Pancreas (tissue), 10 donors: ENCODE results near the gene CRYAB. TPM values are rescaled to one million over a fixed set of nuclear protein-coding genes. Genes with fewer than 3 reads are reported as not detected.

Experiments
- ATAC-seq, 4 donors: fragments of 200-7000 bp; cut with Tn5 transposase; one replicate each; pipeline versions ENCODE4 v1.8.0 to v1.9.1; 2020; ENCODE audit warnings: mild to moderate bottlenecking in 4 of 4, moderate library complexity in 4 of 4
- DNase-seq, 6 donors: peaks; one replicate each; pipeline ENCODE4 v3.0.0-alpha.2; 2020
- FAIRE-seq: peaks from 2 replicates; lab custom pipeline; 2012; peaks lifted over from hg19 to GRCh38; lab: Jason Lieb, UNC
- H3K27ac ChIP-seq, 4 donors: fragments of 200-600 bp; sonication (generic); 1 replicate in 3 of 4; 2 replicates in 1 of 4; pipeline versions ENCODE4 v1.5.0 to v1.8.0; 2020
- H3K27me3 ChIP-seq, 4 donors: fragments of 200-600 bp; one replicate each; pipeline ENCODE4 v1.8.0; 2021
- H3K36me3 ChIP-seq, 3 donors: fragments of 200-600 bp; sonication (generic) in 1 of 3; one replicate each; pipeline versions ENCODE4 v1.5.0 to v1.8.0; 2020 to 2021
- H3K4me1 ChIP-seq, 3 donors: fragments of 200-600 bp; one replicate each; pipeline ENCODE4 v1.8.0; 2021
- H3K4me3 ChIP-seq, 4 donors: fragments of 200-600 bp; sonication (generic) in 2 of 4; one replicate each; pipeline versions ENCODE4 v1.5.0 to v1.8.0; 2020 to 2021
- H3K9me3 ChIP-seq, 4 donors: fragments of 200-600 bp; one replicate each; pipeline ENCODE4 v1.8.0; 2021
- CTCF ChIP-seq, 4 donors: fragments of 200-600 bp; sonication (generic) in 3 of 4; IDR thresholded peaks; one replicate each; pipeline versions ENCODE4 v1.5.0 to v1.8.0; 2021; ENCODE audit warnings: antibody characterized with exemption in 4 of 4
- WGBS, 2 donors: extraction: QIAGEN DNeasy Blood & Tissue Kit; methylation state at CpG; one replicate each; pipeline ENCODE4 v1.1.7; 2013; 5-methylcytosine and 5-hydroxymethylcytosine counted together
- intact Hi-C, 3 donors: fragments of 100-400 bp; cut with DNase I; formaldehyde crosslinking; loops; one replicate each; pipeline versions ENCODE4 v1.11.1 to v1.14.2; 2022
- polyA plus RNA-seq, 2 donors: library from polyadenylated mRNA; stranded (reverse); fragments of 200-250 nt; gene quantifications; one replicate each; pipeline ENCODE4 v1.2.3, GENCODE V29; 2013
- total RNA-seq, 6 donors: library from RNA; stranded (reverse); fragmentation: NEBNext Ultra II Directional in 4 of 6; extraction: Animal tissue kit (Norgen Biotek cat#: 25700) in 4 of 6; gene quantifications; one replicate each; pipeline versions ENCODE4 v1.2.1 to v1.2.4, GENCODE V29; 2021 to 2023
- donor health status: healthy with polysubstance abuse.
- donor health status: DM: no; HTN: no; CAD: no; lungs with moderate emphysema.
- donor health status: DM: no; HTN: no; CAD: no.
- donor health status: control.
- donor health status: control.
- donor health status: Bipolar disorder and iron deficiency.
- donor health status: DM: yes; HTN: yes; CAD: no.
- donor health status: DM: no; HTN: no; CAD: no.
- donor health status: DM: no; HTN: no; CAD: no.
- donor health status: DM: yes; HTN: yes; CAD: no.

The CRYAB gene
- total and polyA plus RNA-seq, 8 donors, result 7.2 to 81.8 (median 27.0) TPM

- TF ChIP-seq CTCF (IDR thresholded peaks at IDR 0.05), result no peak
- H3K4me3 ChIP-seq, result peak within 1 kb of the TSS; percentile 6 to 47 (median 29)
- H3K27me3 ChIP-seq, result no peaks in the 10 kb centered on the region
- H3K27ac ChIP-seq, result peak within 1 kb of the TSS; percentile 71 to 94 (median 88)
- no peaks in the 10 kb centered on the region for H3K9me3 ChIP-seq
- H3K4me1 ChIP-seq, result peaks cover 19 to 31% (median 26%) of the 10 kb centered on the region in 3 donors
- H3K36me3 ChIP-seq, result no peaks in the 10 kb centered on the region
- DNase-seq (peak; percentile 78 to 94 (median 92)), FAIRE-seq (no peak), ATAC-seq (peak; percentile 89 to 94 (median 92))
- WGBS, 2 donors, result 15 to 19% methylated on average over 19 of the region's 19 CpGs
- intact Hi-C loops, result loop anchor here in 1 of 3 donors (5.0 kb wide), 1 partner anchor 41 kb away; the partner anchor contains the start of genes CFAP68 and FDXACB1
Observed at GRCh38 chr11:111918390-111919256, 7.1 kb upstream of the CRYAB start, which contains the start of gene C11orf52. Gene C11orf52 (plus strand): TSS chr11:111918913. CDS start chr11:111918973, 60 bp downstream.

DNA sequence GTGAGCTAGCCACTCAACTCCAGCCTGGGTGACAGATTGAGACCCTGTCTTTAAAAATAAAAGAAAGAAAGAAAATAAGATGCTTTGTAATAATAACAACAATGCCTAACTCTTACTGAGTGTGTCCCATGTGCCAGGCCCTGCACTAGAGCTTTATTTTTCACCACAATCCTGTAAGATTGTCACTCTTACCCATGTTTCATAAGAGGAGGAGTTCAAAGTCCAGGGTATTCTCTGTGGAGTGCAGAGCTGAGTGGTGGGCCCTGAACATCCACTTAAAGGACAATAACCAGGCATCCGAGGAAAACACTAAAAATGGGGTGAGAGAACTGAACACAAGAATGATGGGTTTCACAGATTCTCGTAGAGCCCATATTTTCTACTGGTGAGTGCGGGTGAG is 6.2 kb upstream of the CRYAB start:
- no peaks in the 10 kb centered on the region for H3K27me3 ChIP-seq
- WGBS, 2 donors, result 81 to 82% methylated on average over 3 of the region's 3 CpGs
- intact Hi-C loops, result loop anchor here in 1 of 3 donors (5.0 kb wide), 1 partner anchor 40 kb away; the partner anchor contains the start of genes CFAP68 and FDXACB1
- H3K9me3 ChIP-seq, result no peaks in the 10 kb centered on the region
- peak overlapping the region; percentile 71 to 94 (median 88) for H3K27ac ChIP-seq
- no peak for TF ChIP-seq CTCF (IDR thresholded peaks at IDR 0.05)
- FAIRE-seq (no peak), DNase-seq (no peak), ATAC-seq (no peak)
- H3K4me3 ChIP-seq, result no peak overlapping the region
- peaks cover 14 to 24% (median 19%) of the 10 kb centered on the region in 3 donors for H3K4me1 ChIP-seq
- H3K36me3 ChIP-seq, result no peaks in the 10 kb centered on the region

DNA sequence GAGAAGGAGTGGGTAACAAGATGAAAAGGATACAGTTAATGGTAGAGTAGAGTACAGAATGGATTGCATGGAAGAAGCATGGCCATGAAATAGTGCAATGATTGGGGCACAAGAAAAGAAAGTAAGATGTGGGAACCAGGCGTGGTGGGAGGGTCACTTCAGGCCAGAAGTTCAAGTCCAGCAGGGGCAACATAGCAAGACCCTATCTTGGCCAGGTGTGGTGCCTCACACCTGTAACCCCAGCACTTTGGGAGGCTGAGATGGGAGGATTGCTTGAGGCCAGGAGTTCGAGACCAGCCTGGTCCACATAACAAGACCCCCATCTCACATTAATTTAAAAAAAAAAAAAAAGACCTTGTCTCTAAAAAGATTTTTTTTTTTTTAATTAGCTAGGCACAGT is 5.7 kb upstream of the CRYAB start:
- no peak for TF ChIP-seq CTCF (IDR thresholded peaks at IDR 0.05)
- Histone ChIP-seq H3K27me3 (no peaks in the 10 kb centered on the region), H3K4me3 (no peak overlapping the region), H3K36me3 (no peaks in the 10 kb centered on the region), H3K9me3 (no peaks in the 10 kb centered on the region), H3K27ac (peak overlapping the region in 3 of 4 donors; percentile 2 to 94 (median 93)), H3K4me1 (peaks cover 13 to 21% (median 17%) of the 10 kb centered on the region in 3 donors)
- DNase-seq, result no peak
- FAIRE-seq, result no peak
- no peak for ATAC-seq
- intact Hi-C loops, result loop anchor here in 1 of 3 donors (5.0 kb wide), 1 partner anchor 40 kb away; the partner anchor contains the start of genes CFAP68 and FDXACB1
- 92 to 96% methylated on average over 2 of the region's 2 CpGs for WGBS, 2 donors

GRCh38 chr11:111916768-111917167 is 5.2 kb upstream of the CRYAB start:
- no peak for TF ChIP-seq CTCF (IDR thresholded peaks at IDR 0.05)
- Histone ChIP-seq H3K9me3 (no peaks in the 10 kb centered on the region), H3K4me3 (no peak overlapping the region), H3K4me1 (peaks cover 15 to 19% (median 16%) of the 10 kb centered on the region in 3 donors), H3K27ac (peak overlapping the region in 1 of 4 donors; percentile 2), H3K36me3 (no peaks in the 10 kb centered on the region), H3K27me3 (no peaks in the 10 kb centered on the region)
- intact Hi-C loops, result loop anchor here in 1 of 3 donors (5.0 kb wide), 1 partner anchor 39 kb away; the partner anchor contains the start of genes CFAP68 and FDXACB1
- FAIRE-seq (no peak), DNase-seq (no peak), ATAC-seq (no peak)
- WGBS, 2 donors, result 96% methylated on average over 1 of the region's 1 CpG
